ENCODE results near the gene C1orf105. TPM values are rescaled to one million over a fixed set of nuclear protein-coding genes. Genes with fewer than 3 reads are reported as not detected.

The C1orf105 gene
- total and polyA plus RNA-seq, 2 of the 8 experiments (the other 6 are each of a cell fraction or from before 2014, with no cell fraction given), result not detected

- no peak for TF ChIP-seq EZH2 (IDR thresholded peaks at IDR 0.05; ENCODE audit: low read depth, low read length, severe bottlenecking)
Observed at GRCh38 chr1:172487550-172487949, 67.1 kb downstream of the C1orf105 start (continued).
